NCI-H1092 treated with DMSO at 0.1 percent for 48 hours (cell line): ENCODE results near the gene AGFG2.

ENCODE experiments used
- DNase-seq: peaks from one replicate; lab custom pipeline; 2025; lab: John Stamatoyannopoulos, UW

The AGFG2 gene

GRCh38 chr7:100572949-100573675 is 34.1 kb downstream of the AGFG2 start:
- DNase-seq = no peak

- DNase-seq = no peak
Measured at GRCh38 chr7:100573691-100574361, 34.8 kb downstream of the AGFG2 start, which contains the start of gene SAP25. Gene SAP25, minus strand, starts transcription at chr7:100573900. Its CDS starts 158 bp downstream, at chr7:100573742.

- no peak for DNase-seq
Measured at GRCh38 chr7:100574362-100575205, 35.6 kb downstream of the AGFG2 start.

DNA sequence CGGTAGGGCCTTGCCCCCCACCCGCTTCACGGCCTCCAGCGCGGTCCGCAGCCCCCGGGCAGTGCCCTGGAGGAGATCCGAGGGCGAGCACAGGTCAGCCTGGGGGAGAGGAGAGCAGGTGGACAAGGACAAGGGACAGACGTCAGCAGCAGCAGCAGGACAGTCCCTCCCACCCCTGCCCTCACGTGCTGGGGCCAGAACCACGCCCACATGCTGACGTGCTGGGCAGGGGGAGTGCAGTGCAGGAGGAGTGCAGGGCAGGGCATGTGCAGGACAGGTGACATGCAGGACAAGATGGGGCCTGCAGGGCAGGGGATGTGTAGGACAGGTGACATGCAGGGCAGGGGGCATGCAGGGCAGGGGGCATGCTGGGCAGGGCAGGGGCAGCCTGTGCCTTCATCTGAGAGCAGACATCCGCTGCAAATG is 36.2 kb downstream of the AGFG2 start:
- DNase-seq = no peak

- DNase-seq = no peak
Measured at GRCh38 chr7:100575746-100576383, 36.9 kb downstream of the AGFG2 start.

- DNase-seq = no peak
Measured at GRCh38 chr7:100576384-100576993, 37.5 kb downstream of the AGFG2 start.

- DNase-seq = no peak
Measured at GRCh38 chr7:100577103-100577502, 38.1 kb downstream of the AGFG2 start.

DNA sequence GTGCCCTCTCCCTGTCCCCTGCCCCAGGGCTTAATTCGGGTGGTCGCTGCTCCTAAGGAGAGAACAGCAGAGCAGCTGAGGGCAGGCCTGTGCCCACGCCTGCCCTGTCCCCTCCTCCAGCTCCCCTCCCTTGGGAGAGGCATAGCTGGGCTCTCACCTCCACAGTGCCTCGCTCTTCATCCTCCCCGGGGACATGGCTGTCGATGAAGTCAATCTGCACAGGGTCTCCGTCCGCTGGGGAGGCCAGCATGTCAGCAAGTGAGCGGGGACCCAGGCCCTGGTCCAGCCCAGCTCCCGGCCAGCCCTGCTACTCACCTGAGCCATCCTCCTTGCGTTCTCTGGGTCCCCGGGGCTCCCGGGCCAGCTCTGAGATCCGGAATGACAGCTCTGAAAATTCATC is 38.5 kb downstream of the AGFG2 start:
- DNase-seq = no peak

GRCh38 chr7:100578246-100579183 is 39.5 kb downstream of the AGFG2 start:
- no peak for DNase-seq

GRCh38 chr7:100580466-100581283 is 41.7 kb downstream of the AGFG2 start:
- no peak for DNase-seq

GRCh38 chr7:100582041-100582579 is 43.1 kb downstream of the AGFG2 start:
- no peak for DNase-seq

DNA sequence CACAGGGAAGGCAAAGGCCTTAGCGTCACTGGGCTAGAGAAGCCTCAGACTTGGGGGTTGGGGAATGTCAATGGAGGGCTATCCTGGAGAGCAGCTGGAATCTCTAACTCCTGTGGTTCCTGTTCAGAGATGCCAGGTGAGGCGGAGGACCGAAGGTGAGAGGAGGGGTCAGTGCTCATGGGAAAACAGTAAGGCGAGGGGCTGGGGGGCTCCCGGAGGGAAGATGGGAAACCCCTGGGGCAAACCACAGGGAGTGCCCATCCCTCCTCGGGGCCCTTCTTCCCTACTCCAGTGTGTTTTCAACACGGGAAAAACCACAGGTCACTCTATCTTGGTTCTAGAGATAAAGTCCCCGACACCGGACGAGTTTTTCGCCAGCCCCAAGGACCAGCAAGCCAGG is 43.6 kb downstream of the AGFG2 start:
- DNase-seq = no peak

GRCh38 chr7:100583132-100584053 is 44.4 kb downstream of the AGFG2 start:
- no peak for DNase-seq

GRCh38 chr7:100584054-100584682 is 45.2 kb downstream of the AGFG2 start:
- DNase-seq = no peak

GRCh38 chr7:100584683-100585510 is 45.9 kb downstream of the AGFG2 start:
- DNase-seq = no peak

GRCh38 chr7:100585511-100586265 is 46.7 kb downstream of the AGFG2 start, which contains the start of gene LRCH4:
Gene LRCH4, minus strand, starts transcription at chr7:100586129. Its CDS starts 29 bp downstream, at chr7:100586100.
- peak; percentile 72 for DNase-seq
